HL-60 (cell line): ENCODE results near the gene OARD1.

Experiments
- DNase-seq, 2 experiments: peaks; one replicate each; pipeline ENCODE4 v3.0.0-alpha.2; 2010 to 2020; ENCODE audit warnings: low read depth in 1 of 2, low spot score in 1 of 2
- H3K27ac ChIP-seq: fragments of 250-450 bp; sonication (Bioruptor Pico); replicated peaks from 2 replicates; pipeline ENCODE4 v1.5.1; 2020; ENCODE audit warnings: mild to moderate bottlenecking, moderate library complexity
- H3K27me3 ChIP-seq: fragments of 250-450 bp; sonication (Bioruptor Pico); 2 replicates; pipeline ENCODE4 v1.5.1; 2021; ENCODE audit warnings: mild to moderate bottlenecking, moderate library complexity; ENCODE audit not compliant: insufficient read depth, poor library complexity, severe bottlenecking
- H3K4me3 ChIP-seq: replicated peaks from 2 replicates; pipeline ENCODE4 v1.5.1; 2011; ENCODE audit warnings: mild to moderate bottlenecking, control low read depth, low read length; ENCODE audit not compliant: insufficient read depth
- CTCF ChIP-seq: IDR thresholded peaks from one replicate; pipeline ENCODE4 v1.5.1; 2011; ENCODE audit warnings: low read length, control low read depth, inconsistent platforms; ENCODE audit not compliant: insufficient read depth
- GABPA ChIP-seq: IDR thresholded peaks from 2 replicates; pipeline ENCODE4 v1.6.1; 2012; ENCODE audit warnings: low read depth
- POLR2AphosphoS5 ChIP-seq: IDR thresholded peaks from 2 replicates; pipeline ENCODE4 v1.6.1; 2012; ENCODE audit warnings: low read depth
- REST ChIP-seq: IDR thresholded peaks from 2 replicates; pipeline ENCODE4 v1.6.1; 2012; ENCODE audit warnings: low read depth; ENCODE audit not compliant: insufficient replicate concordance
- SPI1 ChIP-seq: IDR thresholded peaks from 2 replicates; pipeline ENCODE4 v1.6.1; 2012; ENCODE audit warnings: low read depth, mild to moderate bottlenecking, borderline replicate concordance

OARD1 gene

GRCh38 chr6:41059556-41059955 is 12.6 kb downstream of the OARD1 start:
- Histone ChIP-seq H3K27ac (no peak overlapping the region), H3K27me3 (no peaks in the 10 kb centered on the region), H3K4me3 (no peak overlapping the region)
- TF ChIP-seq SPI1 (no peak), POLR2AphosphoS5 (no peak), GABPA (no peak), CTCF (no peak)
- DNase-seq, result no peak

- Histone ChIP-seq H3K27ac (no peak overlapping the region), H3K4me3 (no peak overlapping the region), H3K27me3 (no peaks in the 10 kb centered on the region)
- TF ChIP-seq CTCF (no peak), SPI1 (no peak), POLR2AphosphoS5 (no peak)
- DNase-seq, result no peak
These were observed 13.4 kb downstream of the OARD1 start for GRCh38 chr6:41058783-41059181.

GRCh38 chr6:41056768-41057490 is 15.2 kb downstream of the OARD1 start:
- TF ChIP-seq POLR2AphosphoS5 (no peak), REST (no peak), SPI1 (no peak), CTCF (no peak), GABPA (no peak)
- no peaks in the 10 kb centered on the region for H3K27me3 ChIP-seq
- H3K4me3 ChIP-seq, result no peak overlapping the region
- no peak for DNase-seq
- no peak overlapping the region for H3K27ac ChIP-seq

- TF ChIP-seq CTCF (no peak), GABPA (no peak), POLR2AphosphoS5 (no peak), REST (no peak), SPI1 (no peak)
- no peak for DNase-seq
- Histone ChIP-seq H3K27ac (no peak overlapping the region), H3K4me3 (no peak overlapping the region), H3K27me3 (no peaks in the 10 kb centered on the region)
These were observed 17.0 kb downstream of the OARD1 start for GRCh38 chr6:41055149-41055548.
